ENCODE measurements around the gene PPM1J. TPM values are rescaled to one million over a fixed set of nuclear protein-coding genes. Genes with fewer than 3 reads are reported as not detected.
A peak's percentile ranks its signal among the peaks of the same experiment; 100 is the strongest.

Gene PPM1J
- total and polyA plus RNA-seq, 2 of the 13 experiments (the other 11 are each of a cell fraction or from before 2014, with no cell fraction given), result 0.07 to 0.22 TPM

GRCh38 chr1:112674986-112675727 lies 40.0 kb downstream of the PPM1J start (continued):
- TF ChIP-seq, protein P1, sequence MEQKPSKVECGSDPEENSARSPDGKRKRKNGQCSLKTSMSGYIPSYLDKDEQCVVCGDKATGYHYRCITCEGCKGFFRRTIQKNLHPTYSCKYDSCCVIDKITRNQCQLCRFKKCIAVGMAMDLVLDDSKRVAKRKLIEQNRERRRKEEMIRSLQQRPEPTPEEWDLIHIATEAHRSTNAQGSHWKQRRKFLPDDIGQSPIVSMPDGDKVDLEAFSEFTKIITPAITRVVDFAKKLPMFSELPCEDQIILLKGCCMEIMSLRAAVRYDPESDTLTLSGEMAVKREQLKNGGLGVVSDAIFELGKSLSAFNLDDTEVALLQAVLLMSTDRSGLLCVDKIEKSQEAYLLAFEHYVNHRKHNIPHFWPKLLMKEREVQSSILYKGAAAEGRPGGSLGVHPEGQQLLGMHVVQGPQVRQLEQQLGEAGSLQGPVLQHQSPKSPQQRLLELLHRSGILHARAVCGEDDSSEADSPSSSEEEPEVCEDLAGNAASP (CRISPR knock-in tag; IDR thresholded peaks at IDR 0.05; ENCODE audit: borderline replicate concordance), result no peak
- TF ChIP-seq PAXIP1 (CRISPR knock-in tag; conservative IDR thresholded peaks at IDR 0.05), result no peak; the same call in 1 of the 2 replicates
- TF ChIP-seq ASH2L (IDR thresholded peaks at IDR 0.05; ENCODE audit: insufficient read length, low read depth, low read length), result peak; percentile 66
- TF ChIP-seq MEF2D (CRISPR knock-in tag; IDR thresholded peaks at IDR 0.05), result no peak
- TF ChIP-seq, protein P2, sequence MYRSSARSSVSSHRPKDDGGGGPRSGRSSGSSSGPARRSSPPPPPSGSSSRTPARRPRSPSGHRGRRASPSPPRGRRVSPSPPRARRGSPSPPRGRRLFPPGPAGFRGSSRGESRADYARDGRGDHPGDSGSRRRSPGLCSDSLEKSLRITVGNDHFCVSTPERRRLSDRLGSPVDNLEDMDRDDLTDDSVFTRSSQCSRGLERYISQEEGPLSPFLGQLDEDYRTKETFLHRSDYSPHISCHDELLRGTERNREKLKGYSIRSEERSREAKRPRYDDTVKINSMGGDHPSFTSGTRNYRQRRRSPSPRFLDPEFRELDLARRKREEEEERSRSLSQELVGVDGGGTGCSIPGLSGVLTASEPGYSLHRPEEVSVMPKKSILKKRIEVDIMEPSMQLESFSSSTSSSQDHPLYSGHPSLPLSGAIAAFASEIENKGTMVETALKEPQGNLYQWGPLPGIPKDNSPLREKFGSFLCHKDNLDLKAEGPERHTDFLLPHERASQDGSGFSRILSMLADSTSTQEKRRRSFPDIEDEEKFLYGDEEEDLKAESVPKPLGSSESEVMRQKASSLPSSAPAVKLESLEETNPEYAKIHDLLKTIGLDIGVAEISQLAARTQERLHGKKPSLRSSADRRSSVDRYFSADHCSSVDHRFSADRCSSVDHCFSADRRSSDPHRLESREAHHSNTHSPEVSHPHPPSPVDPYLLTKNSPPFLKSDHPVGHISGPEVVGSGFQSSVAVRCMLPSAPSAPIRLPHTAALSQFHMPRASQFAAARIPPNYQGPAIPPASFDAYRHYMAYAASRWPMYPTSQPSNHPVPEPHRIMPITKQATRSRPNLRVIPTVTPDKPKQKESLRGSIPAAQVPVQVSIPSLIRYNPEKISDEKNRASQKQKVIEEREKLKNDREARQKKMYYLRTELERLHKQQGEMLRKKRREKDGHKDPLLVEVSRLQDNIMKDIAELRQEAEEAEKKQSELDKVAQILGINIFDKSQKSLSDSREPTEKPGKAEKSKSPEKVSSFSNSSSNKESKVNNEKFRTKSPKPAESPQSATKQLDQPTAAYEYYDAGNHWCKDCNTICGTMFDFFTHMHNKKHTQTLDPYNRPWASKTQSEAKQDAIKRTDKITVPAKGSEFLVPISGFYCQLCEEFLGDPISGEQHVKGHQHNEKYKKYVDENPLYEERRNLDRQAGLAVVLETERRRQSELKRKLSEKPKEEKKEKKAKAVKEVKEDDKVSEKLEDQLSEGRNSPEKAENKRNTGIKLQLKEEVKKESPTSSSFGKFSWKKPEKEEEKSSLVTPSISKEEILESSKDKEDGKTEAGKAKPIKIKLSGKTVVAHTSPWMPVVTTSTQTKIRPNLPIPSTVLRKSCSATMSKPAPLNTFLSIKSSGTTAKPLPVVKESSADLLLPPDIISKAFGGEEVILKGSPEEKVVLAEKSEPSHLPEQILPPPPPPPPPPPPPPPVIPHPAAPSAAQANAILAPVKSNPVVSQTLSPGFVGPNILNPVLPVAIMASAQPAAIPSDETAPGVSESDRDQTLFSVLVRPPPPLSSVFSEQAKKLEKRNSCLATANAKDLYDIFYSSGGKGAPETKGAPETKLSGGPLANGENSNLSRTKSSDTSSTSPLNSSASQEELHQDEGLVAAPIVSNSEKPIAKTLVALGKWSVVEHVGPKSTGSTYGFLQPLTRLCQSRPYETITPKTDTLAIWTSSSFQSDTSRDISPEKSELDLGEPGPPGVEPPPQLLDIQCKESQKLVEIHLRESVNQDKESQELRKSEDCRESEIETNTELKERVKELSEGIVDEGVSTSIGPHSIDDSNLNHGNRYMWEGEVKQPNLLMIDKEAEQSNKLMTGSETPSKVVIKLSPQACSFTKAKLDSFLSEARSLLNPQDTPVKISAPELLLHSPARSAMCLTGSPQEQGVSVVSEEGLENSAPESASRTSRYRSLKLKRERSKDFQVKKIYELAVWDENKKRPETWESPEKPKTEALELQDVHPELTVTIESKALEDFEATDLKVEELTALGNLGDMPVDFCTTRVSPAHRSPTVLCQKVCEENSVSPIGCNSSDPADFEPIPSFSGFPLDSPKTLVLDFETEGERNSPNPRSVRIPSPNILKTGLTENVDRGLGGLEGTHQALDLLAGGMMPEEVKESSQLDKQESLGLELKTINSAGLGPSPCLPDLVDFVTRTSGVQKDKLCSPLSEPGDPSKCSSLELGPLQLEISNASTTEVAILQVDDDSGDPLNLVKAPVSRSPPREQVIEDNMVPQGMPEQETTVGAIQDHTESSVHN (CRISPR knock-in tag; IDR thresholded peaks at IDR 0.05), result no peak
- TF ChIP-seq, protein P3, sequence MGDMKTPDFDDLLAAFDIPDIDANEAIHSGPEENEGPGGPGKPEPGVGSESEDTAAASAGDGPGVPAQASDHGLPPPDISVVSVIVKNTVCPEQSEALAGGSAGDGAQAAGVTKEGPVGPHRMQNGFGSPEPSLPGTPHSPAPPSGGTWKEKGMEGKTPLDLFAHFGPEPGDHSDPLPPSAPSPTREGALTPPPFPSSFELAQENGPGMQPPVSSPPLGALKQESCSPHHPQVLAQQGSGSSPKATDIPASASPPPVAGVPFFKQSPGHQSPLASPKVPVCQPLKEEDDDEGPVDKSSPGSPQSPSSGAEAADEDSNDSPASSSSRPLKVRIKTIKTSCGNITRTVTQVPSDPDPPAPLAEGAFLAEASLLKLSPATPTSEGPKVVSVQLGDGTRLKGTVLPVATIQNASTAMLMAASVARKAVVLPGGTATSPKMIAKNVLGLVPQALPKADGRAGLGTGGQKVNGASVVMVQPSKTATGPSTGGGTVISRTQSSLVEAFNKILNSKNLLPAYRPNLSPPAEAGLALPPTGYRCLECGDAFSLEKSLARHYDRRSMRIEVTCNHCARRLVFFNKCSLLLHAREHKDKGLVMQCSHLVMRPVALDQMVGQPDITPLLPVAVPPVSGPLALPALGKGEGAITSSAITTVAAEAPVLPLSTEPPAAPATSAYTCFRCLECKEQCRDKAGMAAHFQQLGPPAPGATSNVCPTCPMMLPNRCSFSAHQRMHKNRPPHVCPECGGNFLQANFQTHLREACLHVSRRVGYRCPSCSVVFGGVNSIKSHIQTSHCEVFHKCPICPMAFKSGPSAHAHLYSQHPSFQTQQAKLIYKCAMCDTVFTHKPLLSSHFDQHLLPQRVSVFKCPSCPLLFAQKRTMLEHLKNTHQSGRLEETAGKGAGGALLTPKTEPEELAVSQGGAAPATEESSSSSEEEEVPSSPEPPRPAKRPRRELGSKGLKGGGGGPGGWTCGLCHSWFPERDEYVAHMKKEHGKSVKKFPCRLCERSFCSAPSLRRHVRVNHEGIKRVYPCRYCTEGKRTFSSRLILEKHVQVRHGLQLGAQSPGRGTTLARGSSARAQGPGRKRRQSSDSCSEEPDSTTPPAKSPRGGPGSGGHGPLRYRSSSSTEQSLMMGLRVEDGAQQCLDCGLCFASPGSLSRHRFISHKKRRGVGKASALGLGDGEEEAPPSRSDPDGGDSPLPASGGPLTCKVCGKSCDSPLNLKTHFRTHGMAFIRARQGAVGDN (CRISPR knock-in tag; IDR thresholded peaks at IDR 0.05), result peak; percentile 62
- TF ChIP-seq EEA1 (CRISPR knock-in tag; IDR thresholded peaks at IDR 0.05; ENCODE audit: borderline replicate concordance), result peak; percentile 74; the same call in 1 of the 2 replicates
- no peak for TF ChIP-seq ZNF616 (CRISPR knock-in tag; IDR thresholded peaks at IDR 0.05; ENCODE audit: low read depth)
- no peak for TF ChIP-seq ZKSCAN1 (IDR thresholded peaks at IDR 0.05; ENCODE audit: low read length)

All from HepG2 (cell line).